ENCODE measurements around the gene ABCD1.

ABCD1 gene

GRCh38 chrX:153773741-153774575 is 49.3 kb downstream of the ABCD1 start:
- no peak for DNase-seq (ENCODE audit: low read depth)

DNA sequence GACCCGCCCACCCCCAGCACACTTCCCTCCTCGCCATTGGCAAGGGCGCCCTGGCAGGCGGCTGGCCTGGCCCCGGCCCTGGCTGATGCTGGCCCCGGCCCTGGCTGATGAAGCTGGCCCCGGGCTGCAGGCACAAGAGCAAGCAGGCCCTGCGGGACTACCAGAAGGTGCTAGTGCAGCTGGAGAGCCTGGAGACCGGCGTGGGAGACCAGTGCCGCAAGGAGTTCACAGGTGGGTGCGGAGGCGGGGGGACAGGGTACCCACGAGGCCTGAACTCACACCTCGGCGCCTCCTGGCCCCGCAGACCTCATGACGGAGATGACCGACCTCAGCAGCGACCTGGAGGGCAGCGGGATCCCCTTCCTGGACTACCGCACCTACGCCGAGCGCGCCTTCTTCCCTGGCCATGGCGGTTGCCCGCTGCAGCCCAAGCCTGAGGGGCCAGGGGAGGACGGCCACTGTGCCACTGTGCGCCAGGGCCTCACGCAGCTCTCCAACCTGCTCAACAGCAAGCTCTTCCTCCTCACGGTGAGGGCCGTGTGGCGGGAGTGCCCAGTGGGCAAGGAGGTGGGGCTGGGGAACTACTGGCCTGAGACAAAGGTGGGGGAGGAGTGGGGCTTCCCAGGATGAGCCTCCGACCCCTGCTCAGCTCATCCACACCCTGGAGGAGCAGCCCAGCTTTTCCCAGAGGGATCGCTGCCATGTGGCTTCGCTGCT is 50.1 kb downstream of the ABCD1 start:
- DNase-seq (ENCODE audit: low read depth) = no peak

DNA sequence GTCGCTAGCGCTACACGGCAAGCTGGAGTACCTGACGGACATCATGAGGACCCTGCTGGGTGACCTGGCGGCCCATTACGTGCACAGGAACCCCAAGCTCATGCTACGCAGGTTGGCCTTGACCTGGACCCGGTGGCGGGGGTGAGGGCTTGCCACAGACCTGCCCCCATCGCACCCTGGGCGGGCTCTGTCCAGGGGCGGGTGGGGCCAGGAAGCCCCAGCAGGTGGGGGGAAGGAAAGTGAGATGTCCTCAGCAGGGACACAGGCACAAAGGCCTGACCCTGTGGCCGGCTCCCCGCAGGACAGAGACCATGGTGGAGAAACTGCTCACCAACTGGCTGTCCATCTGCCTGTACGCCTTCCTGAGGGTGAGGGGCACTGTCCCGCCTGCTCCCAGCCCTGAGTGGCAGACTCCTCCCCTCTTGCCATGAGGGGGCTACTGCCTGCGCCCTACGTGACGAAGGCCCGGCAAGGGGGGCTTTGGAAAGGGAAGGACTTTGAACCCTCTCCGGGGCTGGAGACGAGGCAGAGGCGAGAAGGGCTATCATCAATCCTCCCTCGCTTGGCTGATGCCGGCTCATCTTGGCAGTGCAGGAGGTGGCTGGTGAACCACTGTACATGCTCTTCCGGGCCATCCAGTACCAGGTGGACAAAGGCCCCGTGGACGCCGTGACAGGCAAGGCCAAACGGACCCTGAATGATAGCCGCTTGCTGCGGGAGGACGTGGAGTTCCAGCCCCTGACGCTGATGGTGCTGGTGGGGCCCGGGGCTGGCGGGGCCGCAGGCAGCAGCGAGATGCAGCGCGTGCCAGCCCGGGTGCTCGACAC is 50.9 kb downstream of the ABCD1 start:
- no peak for DNase-seq (ENCODE audit: low read depth)

- no peak for DNase-seq (ENCODE audit: low read depth)
These were observed 51.5 kb downstream of the ABCD1 start for GRCh38 chrX:153776120-153776599.

DNA sequence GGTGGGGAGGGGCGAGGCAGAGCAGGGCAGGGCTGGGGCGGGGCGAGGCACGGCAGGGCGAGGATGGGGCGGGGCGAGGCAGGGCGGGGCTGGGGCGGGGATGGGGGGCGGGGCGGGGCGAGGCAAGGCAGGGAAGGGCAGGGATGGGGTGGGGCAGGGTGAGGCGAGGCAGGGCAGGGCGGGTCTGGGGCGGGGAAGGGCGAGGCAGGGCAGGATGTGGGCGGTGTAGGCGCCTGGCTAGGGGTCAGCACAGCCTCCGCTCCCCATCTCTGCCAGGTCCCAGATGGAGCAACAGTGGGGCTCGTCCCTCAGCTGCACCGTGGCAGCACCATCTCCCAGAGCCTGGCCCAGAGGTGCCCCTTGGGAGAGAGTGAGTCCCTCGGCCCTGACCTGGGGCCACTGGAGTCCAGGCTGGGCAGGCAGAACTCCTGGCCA is 52.0 kb downstream of the ABCD1 start:
- DNase-seq (ENCODE audit: low read depth) = no peak

DNA sequence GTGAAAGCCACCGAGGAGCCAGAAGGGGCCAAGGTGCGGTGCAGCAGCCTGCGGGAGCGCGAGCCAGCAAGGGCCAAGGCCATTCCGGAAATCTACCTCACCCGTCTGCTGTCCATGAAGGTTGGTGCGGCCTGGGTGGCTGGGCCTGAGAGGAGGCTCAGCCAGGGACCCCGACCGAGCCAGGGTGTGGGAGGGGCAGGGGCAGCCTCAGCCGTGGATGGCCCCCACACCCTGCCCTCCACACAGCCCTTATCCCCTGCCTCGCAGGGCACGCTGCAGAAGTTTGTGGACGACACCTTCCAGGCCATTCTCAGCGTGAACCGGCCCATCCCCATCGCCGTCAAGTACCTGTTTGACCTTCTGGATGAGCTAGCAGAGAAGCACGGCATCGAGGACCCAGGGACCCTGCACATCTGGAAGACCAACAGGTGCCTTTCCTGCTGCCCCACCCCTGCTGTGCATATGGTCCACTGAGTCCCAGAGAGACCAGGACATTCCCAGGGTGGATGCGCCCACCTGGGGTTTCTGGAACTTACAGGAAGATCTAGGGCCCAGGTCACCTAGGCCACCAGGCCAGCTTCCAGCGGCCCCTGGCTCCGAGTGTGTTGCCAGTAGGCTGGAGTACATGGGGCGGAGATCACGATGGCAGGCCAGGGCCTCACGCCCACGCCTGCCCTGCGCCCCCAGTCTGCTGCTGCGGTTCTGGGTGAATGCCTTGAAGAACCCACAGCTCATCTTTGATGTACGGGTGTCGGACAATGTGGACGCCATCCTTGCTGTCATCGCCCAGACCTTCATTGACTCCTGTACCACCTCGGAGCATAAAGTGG is 52.8 kb downstream of the ABCD1 start:
- no peak for DNase-seq (ENCODE audit: low read depth)

DNA sequence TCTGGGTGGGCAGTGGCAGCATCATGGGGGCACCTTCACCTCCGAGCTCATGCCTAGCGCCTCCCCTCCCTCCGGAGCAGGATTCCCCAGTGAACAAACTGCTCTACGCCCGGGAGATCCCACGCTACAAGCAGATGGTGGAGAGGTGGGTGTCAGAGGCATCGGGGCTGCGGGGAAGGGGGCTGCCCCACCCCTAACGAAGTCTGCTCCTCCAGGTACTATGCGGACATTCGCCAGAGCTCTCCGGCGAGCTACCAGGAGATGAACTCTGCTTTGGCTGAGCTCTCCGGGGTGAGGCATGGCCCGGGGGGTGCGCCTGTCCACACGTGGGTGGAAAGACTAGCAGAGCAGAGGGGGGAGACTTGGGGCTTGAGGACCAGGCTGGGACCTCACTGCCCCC is 53.5 kb downstream of the ABCD1 start:
- DNase-seq (ENCODE audit: low read depth) = no peak

GRCh38 chrX:153778684-153779101 is 54.0 kb downstream of the ABCD1 start:
- DNase-seq (ENCODE audit: low read depth) = no peak

DNA sequence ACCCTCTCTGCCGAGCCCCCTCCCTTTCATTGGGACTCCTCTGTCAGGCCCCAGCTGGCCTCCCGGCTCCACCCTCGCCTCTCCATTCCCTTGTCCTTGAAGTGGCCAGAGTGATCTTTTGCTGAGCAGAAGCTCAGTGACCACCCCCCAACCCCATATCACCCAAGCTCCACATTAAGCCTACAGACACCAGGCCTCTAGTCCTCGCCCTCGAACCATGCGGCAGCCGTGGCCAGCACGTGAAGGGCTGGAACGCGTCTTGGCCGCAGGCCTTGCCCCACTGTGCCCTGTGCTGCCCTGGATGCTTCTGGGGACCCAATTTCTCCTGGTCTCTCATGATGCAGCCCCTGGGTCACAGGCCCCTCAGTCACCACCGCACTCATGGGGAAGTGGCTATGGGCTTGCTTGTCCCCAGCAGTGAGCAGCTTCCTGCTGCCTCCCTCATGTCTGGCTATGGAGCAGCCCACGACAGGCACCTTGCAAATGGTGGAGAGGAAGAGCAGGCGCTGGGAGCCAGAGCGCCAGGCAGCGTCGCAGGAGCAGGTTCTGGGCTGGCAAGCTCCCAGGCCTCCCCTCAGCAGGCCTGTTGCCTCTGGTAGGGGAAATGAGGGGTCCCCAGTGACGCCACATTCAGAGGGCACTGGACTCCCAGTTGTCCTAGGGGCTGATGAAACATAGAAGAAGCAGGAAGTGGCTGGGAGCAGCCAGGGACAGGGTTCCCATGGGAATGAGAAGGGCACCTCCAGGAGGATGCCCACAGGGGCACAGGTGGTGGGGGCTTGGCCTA is 55.4 kb downstream of the ABCD1 start:
- no peak for DNase-seq (ENCODE audit: low read depth)

DNA sequence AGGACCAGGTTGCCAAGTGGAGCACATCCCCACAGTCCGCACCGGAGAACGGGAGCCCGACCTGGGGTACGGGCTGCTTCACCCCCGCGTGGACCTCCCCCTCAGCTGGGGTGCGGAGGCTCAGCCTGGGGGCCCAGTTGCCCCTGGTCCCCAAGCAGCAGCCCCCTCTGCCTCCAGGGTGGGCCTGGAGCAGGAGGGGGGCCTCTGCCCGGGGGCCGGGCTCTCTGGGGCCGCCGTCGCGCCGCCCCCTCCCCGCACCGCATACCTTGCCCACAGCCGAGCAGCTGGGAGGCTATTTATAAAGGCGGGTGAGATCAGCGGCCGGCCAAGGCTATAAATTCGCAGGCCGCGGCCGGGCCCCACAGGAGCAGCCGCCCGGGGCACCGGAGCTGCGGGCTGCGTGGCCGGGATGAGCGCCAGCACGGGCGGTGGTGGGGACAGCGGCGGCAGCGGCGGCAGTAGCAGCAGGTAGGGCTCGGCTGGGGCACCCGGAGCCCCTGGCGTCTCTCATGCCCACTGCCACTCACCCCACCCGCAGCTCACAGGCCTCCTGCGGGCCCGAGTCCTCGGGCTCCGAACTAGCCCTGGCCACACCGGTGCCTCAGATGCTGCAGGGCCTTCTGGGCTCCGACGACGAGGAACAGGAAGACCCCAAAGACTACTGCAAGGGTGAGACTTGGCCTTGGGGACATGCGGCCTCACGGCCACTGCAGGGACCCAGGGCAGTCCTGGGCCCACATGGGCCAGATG is 56.2 kb downstream of the ABCD1 start, which contains the start of gene SRPK3:
Gene SRPK3, plus strand, starts transcription at position 364 of the 750 bp plus-strand sequence. Its CDS starts 46 bp downstream, at position 410.
- DNase-seq (ENCODE audit: low read depth) = no peak

DNA sequence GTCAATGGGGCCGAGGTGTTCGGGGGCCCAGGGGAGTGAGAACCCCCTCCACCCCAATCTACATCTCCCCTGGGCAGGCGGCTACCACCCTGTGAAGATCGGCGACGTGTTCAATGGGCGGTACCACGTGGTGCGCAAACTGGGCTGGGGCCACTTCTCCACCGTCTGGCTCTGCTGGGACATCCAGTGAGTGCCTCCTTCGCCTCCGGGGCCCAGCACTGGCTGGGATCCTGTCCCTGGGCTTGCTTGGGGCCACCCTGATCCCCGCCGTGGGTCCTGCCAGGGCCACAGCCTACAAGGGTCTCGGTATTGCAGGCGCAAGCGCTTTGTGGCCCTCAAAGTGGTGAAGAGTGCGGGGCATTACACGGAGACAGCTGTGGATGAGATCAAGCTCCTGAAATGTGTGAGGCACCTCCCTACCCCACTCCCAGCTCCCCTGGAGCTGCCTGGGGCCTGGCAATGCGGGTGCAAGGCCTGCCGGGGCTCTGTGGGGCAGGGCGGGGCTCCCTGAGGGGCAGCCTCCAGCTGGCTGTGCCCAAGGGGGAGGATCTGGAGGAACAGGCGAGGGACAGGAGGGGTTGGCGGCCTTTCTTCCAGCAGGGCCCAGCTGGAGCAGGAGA is 56.9 kb downstream of the ABCD1 start:
- DNase-seq (ENCODE audit: low read depth) = no peak

DNA sequence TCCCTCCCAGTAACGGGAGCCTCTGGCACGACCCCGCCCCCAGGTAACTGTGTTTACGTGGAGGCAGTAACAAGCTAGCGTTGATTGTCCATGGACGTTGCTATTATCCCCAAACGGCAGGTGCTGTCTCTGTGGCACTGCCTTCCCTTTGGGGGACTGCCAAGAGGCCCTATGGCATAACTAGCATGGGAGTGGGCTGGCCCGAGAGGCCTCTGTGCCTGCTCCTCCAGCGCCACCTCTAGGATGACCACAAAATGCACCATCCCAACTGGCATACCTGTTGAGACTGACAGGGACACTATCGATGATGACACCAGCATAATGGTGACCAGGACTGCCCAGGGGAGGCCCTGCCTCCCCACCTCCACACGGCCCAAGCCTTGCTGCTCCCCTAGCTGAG is 57.7 kb downstream of the ABCD1 start:
- no peak for DNase-seq (ENCODE audit: low read depth)

- no peak for DNase-seq (ENCODE audit: low read depth)
These were observed 58.2 kb downstream of the ABCD1 start for GRCh38 chrX:153782871-153783270.

- no peak for DNase-seq (ENCODE audit: low read depth)
These were observed 58.8 kb downstream of the ABCD1 start for GRCh38 chrX:153783378-153784013.

DNA sequence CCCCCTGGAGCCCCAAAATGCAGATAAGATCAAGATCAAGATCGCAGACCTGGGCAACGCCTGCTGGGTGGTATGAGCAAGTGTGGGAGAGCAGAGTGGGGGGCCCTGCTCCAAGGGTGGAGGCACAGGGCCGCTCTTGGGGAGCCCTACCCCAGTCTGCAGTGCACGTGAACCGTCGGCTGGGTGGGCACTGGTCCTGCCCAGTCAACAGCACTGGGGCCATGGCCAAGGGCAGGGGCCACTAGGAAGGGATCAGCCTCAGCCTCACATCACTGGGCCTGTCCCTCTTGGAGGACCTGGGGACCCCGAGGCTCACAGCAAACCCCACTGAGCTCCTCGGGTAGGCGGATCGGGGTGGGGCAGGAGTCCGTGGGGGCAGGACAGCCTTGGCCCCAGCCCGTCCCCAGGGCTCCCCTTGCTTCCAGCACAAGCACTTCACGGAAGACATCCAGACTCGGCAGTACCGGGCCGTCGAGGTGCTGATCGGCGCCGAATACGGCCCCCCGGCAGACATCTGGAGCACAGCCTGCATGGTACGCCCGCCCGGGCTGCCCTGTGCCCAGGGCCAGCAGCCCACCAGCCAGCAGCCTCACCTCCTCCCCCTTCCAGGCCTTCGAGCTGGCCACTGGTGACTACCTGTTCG is 59.8 kb downstream of the ABCD1 start:
- no peak for DNase-seq (ENCODE audit: low read depth)

DNA sequence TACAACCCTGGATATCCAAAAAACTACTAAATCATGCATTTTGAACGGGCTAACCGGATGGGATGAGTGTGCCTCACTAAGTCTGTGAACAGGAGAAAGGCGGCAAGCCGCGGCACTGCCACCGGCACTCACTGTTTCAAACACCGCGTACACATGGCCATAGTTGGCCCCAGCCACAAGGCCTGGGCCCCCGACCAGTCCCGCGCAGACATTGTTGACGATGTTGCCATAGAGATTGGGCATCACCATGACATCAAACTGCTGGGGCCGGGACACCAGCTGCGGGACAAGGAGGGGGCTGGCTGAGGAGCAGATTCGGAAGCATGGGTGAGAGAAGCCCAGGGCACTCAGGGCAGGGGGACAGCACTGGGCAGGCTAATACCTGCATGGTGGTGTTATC is 62.0 kb downstream of the ABCD1 start:
- no peak for DNase-seq (ENCODE audit: low read depth)

DNA sequence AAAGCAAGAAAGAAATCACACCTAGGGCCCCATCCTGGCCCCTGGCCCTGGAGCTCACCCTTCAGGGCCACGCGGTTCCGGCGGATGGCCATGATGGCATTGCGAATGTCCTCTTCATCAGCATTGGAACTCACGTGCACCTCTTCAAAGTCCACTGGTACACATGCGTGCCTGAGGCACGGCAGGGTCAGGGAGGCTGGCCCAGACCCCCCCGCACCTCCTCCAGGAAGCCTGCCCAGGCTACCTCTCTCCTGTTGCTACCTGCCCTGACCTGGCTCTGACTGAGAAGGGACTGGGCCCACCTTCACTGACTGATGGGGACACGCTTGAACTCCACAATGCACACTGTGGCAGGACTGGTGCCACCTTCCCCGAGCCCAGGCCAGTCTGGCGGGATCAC is 65.0 kb downstream of the ABCD1 start:
- no peak for DNase-seq (ENCODE audit: low read depth)

DNA sequence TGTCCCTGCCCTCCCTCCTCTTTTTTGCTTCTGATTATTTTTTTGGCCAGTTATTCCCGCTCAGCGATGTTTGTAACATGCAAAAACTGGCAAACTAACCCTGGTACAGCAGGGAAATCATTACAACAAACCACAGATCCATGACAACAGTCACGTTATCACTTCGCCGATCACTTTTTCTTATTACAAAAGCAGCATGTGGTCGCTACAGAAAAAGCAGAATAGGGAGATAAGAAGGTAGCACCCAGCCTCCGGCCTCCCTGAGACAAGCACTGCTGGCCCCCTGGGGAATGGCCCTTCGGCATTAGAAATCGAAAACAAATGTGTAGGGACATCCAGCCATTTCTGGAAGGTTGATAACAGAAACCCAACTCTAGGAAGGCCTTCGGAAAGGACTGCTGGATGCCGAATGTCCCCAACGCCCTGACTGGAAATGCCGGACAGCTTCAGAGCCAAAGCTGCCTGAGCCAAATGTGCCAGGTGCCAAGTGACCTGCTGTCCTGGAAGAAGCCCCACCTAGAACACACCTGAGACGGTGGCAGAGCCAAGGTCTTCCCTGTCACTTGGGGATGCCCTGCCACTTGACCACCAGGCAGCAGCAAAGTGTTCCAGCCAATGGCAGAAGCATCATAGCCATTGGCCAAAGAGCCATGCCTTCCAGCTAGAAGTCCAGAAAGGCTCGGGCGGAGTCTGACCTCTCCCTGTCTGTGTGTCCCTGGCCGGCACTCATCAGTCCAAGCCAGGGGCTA is 66.6 kb downstream of the ABCD1 start:
- no peak for DNase-seq (ENCODE audit: low read depth)

Measured in T-helper 22 cell (primary cell).